ENCODE data around the gene U2AF2.

U2AF2 gene

DNA sequence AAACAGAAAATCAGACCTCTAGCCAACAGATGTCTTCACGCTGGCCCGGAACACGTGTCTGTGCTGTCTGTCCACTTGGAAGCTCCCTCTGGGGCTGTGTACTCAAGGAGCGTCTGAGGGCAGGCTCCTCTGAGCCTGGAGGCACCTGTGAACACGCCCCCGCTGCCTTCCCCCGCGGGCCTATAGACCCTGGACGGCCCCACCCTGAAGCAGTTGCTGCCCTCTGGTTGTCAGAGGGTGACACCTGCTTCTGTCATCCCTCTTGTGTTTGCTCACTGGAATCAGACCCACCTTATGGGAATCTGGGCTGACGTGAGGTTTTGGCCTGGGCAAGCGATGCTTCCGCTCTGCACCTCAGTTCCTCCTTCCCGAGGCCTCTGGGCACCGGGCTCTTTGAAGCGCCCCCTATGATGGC lies 39.4 kb downstream of the U2AF2 start:
- H3K27ac ChIP-seq (ENCODE audit: extremely low read depth, low read depth, low read length) = no peak overlapping the region
- no peak overlapping the region for H3K4me3 ChIP-seq (ENCODE audit: low read depth, low read length)
- ChIA-PET CTCF (interaction anchor here (1.0 to 1.1 kb wide), 2 partner anchors 52 to 63 kb away, joined by 3 to 4 read pairs; no protein-coding TSS in a partner anchor), POLR2A (interaction anchor here (0.6 to 0.7 kb wide), 3 partner anchors 96 to 1144 kb away, joined by 5 to 9 read pairs (median 6); no protein-coding TSS in a partner anchor)
- TF ChIP-seq ZNF501 (tag by site-specific recombination; IDR thresholded peaks at IDR 0.05) (no peak), ZNF169 (tag by site-specific recombination; IDR thresholded peaks at IDR 0.05) (no peak), ZNF660 (tag by site-specific recombination; IDR thresholded peaks at IDR 0.05) (no peak), OVOL3 (tag by site-specific recombination; IDR thresholded peaks at IDR 0.05) (no peak), ZNF184 (tag by site-specific recombination; IDR thresholded peaks at IDR 0.05) (no peak), ZNF24 (tag by site-specific recombination; IDR thresholded peaks at IDR 0.05) (no peak), YY2 (tag by site-specific recombination; IDR thresholded peaks at IDR 0.05) (no peak), ZNF133 (tag by site-specific recombination; IDR thresholded peaks at IDR 0.05) (no peak), ZXDB (tag by site-specific recombination; IDR thresholded peaks at IDR 0.05) (no peak), ZNF10 (tag by site-specific recombination; IDR thresholded peaks at IDR 0.05) (no peak), ZNF768 (tag by site-specific recombination; IDR thresholded peaks at IDR 0.05) (no peak), ZFP69B (tag by site-specific recombination; IDR thresholded peaks at IDR 0.05) (no peak)
- TF ChIP-seq, protein P1, sequence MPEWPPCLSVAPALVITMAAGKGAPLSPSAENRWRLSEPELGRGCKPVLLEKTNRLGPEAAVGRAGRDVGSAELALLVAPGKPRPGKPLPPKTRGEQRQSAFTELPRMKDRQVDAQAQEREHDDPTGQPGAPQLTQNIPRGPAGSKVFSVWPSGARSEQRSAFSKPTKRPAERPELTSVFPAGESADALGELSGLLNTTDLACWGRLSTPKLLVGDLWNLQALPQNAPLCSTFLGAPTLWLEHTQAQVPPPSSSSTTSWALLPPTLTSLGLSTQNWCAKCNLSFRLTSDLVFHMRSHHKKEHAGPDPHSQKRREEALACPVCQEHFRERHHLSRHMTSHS (tag by site-specific recombination; IDR thresholded peaks at IDR 0.05) = no peak
- TF ChIP-seq, protein P2, sequence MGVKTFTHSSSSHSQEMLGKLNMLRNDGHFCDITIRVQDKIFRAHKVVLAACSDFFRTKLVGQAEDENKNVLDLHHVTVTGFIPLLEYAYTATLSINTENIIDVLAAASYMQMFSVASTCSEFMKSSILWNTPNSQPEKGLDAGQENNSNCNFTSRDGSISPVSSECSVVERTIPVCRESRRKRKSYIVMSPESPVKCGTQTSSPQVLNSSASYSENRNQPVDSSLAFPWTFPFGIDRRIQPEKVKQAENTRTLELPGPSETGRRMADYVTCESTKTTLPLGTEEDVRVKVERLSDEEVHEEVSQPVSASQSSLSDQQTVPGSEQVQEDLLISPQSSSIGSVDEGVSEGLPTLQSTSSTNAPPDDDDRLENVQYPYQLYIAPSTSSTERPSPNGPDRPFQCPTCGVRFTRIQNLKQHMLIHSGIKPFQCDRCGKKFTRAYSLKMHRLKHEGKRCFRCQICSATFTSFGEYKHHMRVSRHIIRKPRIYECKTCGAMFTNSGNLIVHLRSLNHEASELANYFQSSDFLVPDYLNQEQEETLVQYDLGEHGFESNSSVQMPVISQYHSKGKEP (tag by site-specific recombination; IDR thresholded peaks at IDR 0.05) = no peak
- TF ChIP-seq, protein P3, sequence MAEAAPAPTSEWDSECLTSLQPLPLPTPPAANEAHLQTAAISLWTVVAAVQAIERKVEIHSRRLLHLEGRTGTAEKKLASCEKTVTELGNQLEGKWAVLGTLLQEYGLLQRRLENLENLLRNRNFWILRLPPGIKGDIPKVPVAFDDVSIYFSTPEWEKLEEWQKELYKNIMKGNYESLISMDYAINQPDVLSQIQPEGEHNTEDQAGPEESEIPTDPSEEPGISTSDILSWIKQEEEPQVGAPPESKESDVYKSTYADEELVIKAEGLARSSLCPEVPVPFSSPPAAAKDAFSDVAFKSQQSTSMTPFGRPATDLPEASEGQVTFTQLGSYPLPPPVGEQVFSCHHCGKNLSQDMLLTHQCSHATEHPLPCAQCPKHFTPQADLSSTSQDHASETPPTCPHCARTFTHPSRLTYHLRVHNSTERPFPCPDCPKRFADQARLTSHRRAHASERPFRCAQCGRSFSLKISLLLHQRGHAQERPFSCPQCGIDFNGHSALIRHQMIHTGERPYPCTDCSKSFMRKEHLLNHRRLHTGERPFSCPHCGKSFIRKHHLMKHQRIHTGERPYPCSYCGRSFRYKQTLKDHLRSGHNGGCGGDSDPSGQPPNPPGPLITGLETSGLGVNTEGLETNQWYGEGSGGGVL (tag by site-specific recombination; IDR thresholded peaks at IDR 0.05) = no peak
- TF ChIP-seq, protein P4, sequence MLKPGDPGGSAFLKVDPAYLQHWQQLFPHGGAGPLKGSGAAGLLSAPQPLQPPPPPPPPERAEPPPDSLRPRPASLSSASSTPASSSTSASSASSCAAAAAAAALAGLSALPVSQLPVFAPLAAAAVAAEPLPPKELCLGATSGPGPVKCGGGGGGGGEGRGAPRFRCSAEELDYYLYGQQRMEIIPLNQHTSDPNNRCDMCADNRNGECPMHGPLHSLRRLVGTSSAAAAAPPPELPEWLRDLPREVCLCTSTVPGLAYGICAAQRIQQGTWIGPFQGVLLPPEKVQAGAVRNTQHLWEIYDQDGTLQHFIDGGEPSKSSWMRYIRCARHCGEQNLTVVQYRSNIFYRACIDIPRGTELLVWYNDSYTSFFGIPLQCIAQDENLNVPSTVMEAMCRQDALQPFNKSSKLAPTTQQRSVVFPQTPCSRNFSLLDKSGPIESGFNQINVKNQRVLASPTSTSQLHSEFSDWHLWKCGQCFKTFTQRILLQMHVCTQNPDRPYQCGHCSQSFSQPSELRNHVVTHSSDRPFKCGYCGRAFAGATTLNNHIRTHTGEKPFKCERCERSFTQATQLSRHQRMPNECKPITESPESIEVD (tag by site-specific recombination; IDR thresholded peaks at IDR 0.05) = no peak
- TF ChIP-seq, protein P5, sequence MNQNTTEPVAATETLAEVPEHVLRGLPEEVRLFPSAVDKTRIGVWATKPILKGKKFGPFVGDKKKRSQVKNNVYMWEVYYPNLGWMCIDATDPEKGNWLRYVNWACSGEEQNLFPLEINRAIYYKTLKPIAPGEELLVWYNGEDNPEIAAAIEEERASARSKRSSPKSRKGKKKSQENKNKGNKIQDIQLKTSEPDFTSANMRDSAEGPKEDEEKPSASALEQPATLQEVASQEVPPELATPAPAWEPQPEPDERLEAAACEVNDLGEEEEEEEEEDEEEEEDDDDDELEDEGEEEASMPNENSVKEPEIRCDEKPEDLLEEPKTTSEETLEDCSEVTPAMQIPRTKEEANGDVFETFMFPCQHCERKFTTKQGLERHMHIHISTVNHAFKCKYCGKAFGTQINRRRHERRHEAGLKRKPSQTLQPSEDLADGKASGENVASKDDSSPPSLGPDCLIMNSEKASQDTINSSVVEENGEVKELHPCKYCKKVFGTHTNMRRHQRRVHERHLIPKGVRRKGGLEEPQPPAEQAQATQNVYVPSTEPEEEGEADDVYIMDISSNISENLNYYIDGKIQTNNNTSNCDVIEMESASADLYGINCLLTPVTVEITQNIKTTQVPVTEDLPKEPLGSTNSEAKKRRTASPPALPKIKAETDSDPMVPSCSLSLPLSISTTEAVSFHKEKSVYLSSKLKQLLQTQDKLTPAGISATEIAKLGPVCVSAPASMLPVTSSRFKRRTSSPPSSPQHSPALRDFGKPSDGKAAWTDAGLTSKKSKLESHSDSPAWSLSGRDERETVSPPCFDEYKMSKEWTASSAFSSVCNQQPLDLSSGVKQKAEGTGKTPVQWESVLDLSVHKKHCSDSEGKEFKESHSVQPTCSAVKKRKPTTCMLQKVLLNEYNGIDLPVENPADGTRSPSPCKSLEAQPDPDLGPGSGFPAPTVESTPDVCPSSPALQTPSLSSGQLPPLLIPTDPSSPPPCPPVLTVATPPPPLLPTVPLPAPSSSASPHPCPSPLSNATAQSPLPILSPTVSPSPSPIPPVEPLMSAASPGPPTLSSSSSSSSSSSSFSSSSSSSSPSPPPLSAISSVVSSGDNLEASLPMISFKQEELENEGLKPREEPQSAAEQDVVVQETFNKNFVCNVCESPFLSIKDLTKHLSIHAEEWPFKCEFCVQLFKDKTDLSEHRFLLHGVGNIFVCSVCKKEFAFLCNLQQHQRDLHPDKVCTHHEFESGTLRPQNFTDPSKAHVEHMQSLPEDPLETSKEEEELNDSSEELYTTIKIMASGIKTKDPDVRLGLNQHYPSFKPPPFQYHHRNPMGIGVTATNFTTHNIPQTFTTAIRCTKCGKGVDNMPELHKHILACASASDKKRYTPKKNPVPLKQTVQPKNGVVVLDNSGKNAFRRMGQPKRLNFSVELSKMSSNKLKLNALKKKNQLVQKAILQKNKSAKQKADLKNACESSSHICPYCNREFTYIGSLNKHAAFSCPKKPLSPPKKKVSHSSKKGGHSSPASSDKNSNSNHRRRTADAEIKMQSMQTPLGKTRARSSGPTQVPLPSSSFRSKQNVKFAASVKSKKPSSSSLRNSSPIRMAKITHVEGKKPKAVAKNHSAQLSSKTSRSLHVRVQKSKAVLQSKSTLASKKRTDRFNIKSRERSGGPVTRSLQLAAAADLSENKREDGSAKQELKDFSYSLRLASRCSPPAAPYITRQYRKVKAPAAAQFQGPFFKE (tag by site-specific recombination; IDR thresholded peaks at IDR 0.05; ENCODE audit: borderline replicate concordance) = no peak
- no peaks in the 10 kb centered on the region for H3K4me1 ChIP-seq (ENCODE audit: control insufficient read depth, insufficient read depth, low read length)
- no peaks in the 10 kb centered on the region for H3K9me3 ChIP-seq (ENCODE audit: control insufficient read depth, insufficient read depth, low read depth, low read length)
- peaks cover 10 to 90% of the 10 kb centered on the region in 2 experiments for H3K36me3 ChIP-seq (ENCODE audit: control insufficient read depth in 2 of 2, insufficient read depth in 1 of 2, low read length in 2 of 2)

All from HEK293 (cell line).